ENCODE data around the gene CNN3.

CNN3 gene

DNA sequence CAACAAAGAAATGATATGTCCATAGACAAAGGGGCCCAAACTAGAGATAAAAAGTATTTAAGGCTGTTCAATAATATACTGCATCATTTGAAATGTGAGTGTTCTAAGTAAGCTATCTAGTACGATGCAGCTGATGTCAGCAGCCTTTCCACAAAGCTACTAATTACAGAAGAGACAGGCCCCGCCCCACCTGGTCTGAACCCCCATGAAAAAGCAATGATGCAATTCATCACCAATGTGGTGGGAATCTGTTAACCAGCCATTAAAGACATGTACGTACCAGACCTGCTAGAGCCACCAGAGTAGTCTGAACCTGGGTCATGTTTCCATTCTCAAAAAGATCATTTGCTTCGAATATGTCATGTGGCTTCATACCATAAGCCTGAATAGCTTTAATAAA, 25.1 kb downstream of the CNN3 start:
- TF ChIP-seq CTCF (IDR thresholded peaks at IDR 0.05; ENCODE audit: insufficient read depth, low read depth, low read length, missing control alignments), result no peak
- no peak for DNase-seq (ENCODE audit: low read depth)
- no peak overlapping the region for H3K4me3 ChIP-seq (ENCODE audit: low read length)

- DNase-seq (ENCODE audit: low read depth), result no peak
- H3K4me3 ChIP-seq (ENCODE audit: low read length), result no peak overlapping the region
- TF ChIP-seq CTCF (IDR thresholded peaks at IDR 0.05; ENCODE audit: insufficient read depth, low read depth, low read length, missing control alignments), result no peak
These were observed 27.2 kb downstream of the CNN3 start for GRCh38 chr1:94899756-94900155.

DNA sequence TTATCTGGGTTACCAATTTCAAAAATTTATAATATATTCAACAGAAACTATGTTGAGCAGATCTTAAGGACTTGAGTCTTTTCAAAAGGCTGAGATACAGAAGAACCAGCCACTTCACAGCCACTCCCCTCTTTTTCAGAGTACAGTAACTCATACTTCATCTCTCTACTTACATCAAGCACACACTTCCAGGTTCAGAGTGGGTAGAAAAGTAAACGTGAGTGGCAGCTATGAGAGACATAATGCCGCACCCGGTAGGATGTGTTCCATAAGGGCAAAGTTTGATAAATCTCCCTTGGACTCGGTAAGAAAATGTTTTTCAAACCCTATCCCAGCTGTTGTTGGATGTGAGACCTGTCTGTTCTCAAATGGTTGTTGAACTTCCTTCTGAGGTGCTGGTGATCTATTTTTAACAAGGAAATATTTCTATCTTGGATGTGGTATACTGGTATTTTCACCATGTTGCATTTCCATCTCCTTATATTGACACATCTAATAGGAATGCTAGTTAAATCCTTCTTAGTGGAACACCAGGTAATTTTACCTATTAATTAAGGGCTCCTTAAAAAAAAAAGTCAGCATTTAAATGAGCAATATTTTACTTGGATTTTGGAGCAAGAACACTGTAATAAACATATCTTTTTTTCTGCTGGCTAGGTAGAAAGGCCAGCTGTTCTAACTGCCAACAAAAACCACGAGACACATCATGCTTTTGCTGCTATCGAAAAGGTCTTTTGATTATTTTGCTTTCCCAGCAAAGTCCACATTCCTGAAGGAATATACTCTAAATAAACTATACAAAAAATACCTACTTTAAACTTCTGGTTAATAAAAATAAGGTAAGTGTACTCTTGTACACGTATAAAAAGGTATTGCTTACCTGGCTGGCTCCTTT, 28.2 kb downstream of the CNN3 start:
- no peak for DNase-seq (ENCODE audit: low read depth)
- no peak for TF ChIP-seq CTCF (IDR thresholded peaks at IDR 0.05; ENCODE audit: insufficient read depth, low read depth, low read length, missing control alignments)
- no peak overlapping the region for H3K4me3 ChIP-seq (ENCODE audit: low read length)

DNA sequence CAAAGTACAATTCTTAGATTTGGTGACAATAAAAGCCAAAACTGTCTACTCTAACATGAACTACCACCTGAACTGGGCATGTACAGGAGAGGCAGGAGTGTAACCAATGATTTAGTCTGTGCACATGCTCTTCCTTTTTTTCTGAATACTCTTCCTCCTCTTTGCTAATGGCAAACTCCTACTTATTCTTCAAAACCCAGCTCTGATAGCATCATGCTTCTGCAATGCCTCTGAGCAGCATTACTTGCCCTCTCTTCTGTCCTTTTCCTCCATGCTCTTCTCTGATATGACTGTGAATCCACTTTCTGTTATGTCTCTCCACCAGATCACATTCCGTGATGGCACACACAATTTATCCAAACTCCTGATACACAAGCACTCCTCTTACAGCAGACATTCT, 31.4 kb downstream of the CNN3 start:
- no peak for TF ChIP-seq CTCF (IDR thresholded peaks at IDR 0.05; ENCODE audit: insufficient read depth, low read depth, low read length, missing control alignments)

GRCh38 chr1:94894630-94895029, 32.3 kb downstream of the CNN3 start:
- no peak for TF ChIP-seq CTCF (IDR thresholded peaks at IDR 0.05; ENCODE audit: insufficient read depth, low read depth, low read length, missing control alignments)
- no peak for DNase-seq (ENCODE audit: low read depth)
- no peak overlapping the region for H3K4me3 ChIP-seq (ENCODE audit: low read length)

More for the DNA sequence above, 31.4 kb downstream of the CNN3 start:
- no peak for DNase-seq (ENCODE audit: low read depth)
- no peak overlapping the region for H3K4me3 ChIP-seq (ENCODE audit: low read length)

- DNase-seq (ENCODE audit: low read depth), result no peak
- H3K4me3 ChIP-seq (ENCODE audit: low read length), result no peak overlapping the region
- no peak for TF ChIP-seq CTCF (IDR thresholded peaks at IDR 0.05; ENCODE audit: insufficient read depth, low read depth, low read length, missing control alignments)
These were observed 34.2 kb downstream of the CNN3 start for GRCh38 chr1:94892604-94893254.

Measured in epithelial cell of esophagus (primary cell).